Measurements from ENCODE around the gene DMRT2.

Gene DMRT2

GRCh38 chr9:1026219-1026618 is 23.9 kb upstream of the DMRT2 start:
- no peak for DNase-seq (ENCODE audit: low read depth in 2 of 2)
- no peak overlapping the region for H3K4me3 ChIP-seq (replicated peaks in 1 of 2; ENCODE audit: low read depth in 2 of 2, low read length in 2 of 2)
- no peak for TF ChIP-seq CTCF (IDR thresholded peaks at IDR 0.05; ENCODE audit: low read depth, low read length)

GRCh38 chr9:1028501-1029190 is 21.5 kb upstream of the DMRT2 start:
- DNase-seq (ENCODE audit: low read depth in 2 of 2): no peak
- TF ChIP-seq CTCF (IDR thresholded peaks at IDR 0.05; ENCODE audit: low read depth, low read length): no peak
- H3K4me3 ChIP-seq (replicated peaks in 1 of 2; ENCODE audit: low read depth in 2 of 2, low read length in 2 of 2): no peak overlapping the region

GRCh38 chr9:1031951-1032601 is 18.1 kb upstream of the DMRT2 start:
- no peak overlapping the region for H3K4me3 ChIP-seq (replicated peaks in 1 of 2; ENCODE audit: low read depth in 2 of 2, low read length in 2 of 2)
- no peak for TF ChIP-seq CTCF (IDR thresholded peaks at IDR 0.05; ENCODE audit: low read depth, low read length)
- no peak for DNase-seq (ENCODE audit: low read depth in 2 of 2)

- H3K4me3 ChIP-seq (replicated peaks in 1 of 2; ENCODE audit: low read depth in 2 of 2, low read length in 2 of 2): no peak overlapping the region
- no peak for DNase-seq (ENCODE audit: low read depth in 2 of 2)
- TF ChIP-seq CTCF (IDR thresholded peaks at IDR 0.05; ENCODE audit: low read depth, low read length): no peak
These were observed 15.9 kb upstream of the DMRT2 start for GRCh38 chr9:1034271-1034670.

- no peak overlapping the region for H3K4me3 ChIP-seq (replicated peaks in 1 of 2; ENCODE audit: low read depth in 2 of 2, low read length in 2 of 2)
These were observed 10.6 kb upstream of the DMRT2 start for GRCh38 chr9:1039589-1039988.

GRCh38 chr9:1042466-1042865 is 7.7 kb upstream of the DMRT2 start:
- DNase-seq (ENCODE audit: low read depth in 2 of 2): no peak
- H3K4me3 ChIP-seq (replicated peaks in 1 of 2; ENCODE audit: low read depth in 2 of 2, low read length in 2 of 2): no peak overlapping the region

More at GRCh38 chr9:1039589-1039988, 10.6 kb upstream of the DMRT2 start:
- no peak for TF ChIP-seq CTCF (IDR thresholded peaks at IDR 0.05; ENCODE audit: low read depth, low read length)
- no peak for DNase-seq (ENCODE audit: low read depth in 2 of 2)

More at GRCh38 chr9:1042466-1042865, 7.7 kb upstream of the DMRT2 start:
- no peak for TF ChIP-seq CTCF (IDR thresholded peaks at IDR 0.05; ENCODE audit: low read depth, low read length)

Data from cardiac fibroblast (primary cell).